HuH-7.5 (cell line): ENCODE measurements around the gene ECM2.
"Not testable (repeated sequence)": the region's sequence is repeated elsewhere in the genome, so short reads cannot be mapped to it uniquely, and the experiment has no call there.

ENCODE experiments used
- DNase-seq: peaks from one replicate; pipeline ENCODE4 v3.0.0; 2011; ENCODE audit warnings: low spot score

The ECM2 gene

DNA sequence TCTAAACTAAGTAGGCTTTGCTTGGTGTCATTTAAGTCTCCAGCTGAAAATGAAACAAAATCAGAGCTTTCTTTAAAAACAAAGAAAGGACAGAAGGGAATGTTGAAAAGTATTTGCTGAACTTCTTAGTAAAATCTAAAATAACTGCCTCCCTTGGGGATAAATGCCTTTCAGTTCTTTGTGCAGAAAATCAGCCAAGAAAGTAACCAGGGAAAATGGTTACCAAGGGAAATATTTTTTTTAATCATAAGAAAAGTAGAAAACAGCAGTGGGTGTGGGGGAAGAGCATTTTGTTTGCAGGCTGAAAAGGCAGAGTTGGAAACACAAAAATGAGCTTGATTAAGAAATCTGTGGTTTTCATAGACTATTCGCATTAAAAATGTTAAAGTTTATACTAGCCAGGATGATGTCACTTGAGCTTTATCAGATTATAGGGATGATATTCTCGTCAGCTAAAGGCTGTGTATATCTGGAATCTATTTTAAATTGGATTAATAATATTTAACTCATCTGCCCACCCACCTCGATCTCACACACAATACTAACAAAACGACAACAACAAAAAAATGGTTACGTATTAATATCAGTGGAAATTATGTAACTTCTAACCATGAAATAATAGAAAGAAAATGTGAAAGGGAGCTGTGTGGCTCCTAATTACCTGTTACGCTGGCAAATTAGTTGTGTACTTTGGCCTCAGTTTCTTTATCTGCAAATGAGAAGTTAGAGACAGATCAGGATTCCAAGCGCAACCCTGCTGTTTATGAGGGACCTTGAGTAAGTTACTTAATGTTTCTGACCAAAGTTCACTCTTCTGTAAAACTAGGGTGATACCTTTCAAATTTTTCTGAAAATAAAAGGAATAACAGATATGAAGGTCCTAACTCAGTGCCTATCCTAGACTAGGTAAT lies at the start of gene ECM2:
Gene ECM2 (minus strand): TSS at position 51 of the 911 bp plus-strand sequence. CDS start 13,124 bp downstream, outside the sequence.
- DNase-seq = no peak

DNA sequence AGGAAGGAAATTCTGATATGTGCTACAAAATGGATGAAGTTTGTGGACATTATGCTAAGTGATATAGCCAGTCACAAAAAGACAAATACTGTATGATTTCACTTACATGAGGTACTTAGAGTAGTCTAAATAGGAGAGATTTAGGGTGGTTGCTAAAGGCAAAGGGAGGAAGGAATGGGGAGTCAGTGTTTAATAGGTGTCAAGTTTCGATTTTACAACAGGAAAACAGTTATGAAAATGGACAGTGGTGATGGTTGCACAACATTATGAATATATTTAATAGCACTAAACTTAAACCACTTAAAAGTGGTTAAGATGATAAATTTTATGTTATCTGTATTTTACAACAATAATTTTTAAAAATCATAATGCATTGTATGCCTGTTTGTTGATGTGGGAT lies 40.4 kb upstream of the ECM2 start:
- DNase-seq = no peak

DNA sequence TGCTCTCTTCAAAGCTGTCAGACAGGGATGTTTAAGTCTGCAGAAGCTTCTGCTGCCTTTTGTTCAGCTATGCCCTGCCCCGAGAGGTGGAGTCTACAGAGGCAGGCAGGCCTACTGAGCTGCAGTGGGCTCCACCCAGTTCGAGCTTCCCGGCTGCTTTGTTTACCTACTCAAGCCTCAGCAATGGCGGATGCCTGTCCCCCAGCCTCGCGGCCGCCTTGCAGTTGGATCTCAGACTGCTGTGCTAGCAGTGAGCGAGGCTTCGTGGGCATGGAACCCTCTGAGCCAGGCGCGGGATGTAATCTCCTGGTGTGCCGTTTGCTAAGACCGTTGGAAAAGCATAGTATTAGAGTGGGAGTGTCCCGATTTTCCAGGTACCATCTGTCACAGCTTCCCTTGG lies 37.8 kb upstream of the ECM2 start:
- DNase-seq = not testable (repeated sequence)

DNA sequence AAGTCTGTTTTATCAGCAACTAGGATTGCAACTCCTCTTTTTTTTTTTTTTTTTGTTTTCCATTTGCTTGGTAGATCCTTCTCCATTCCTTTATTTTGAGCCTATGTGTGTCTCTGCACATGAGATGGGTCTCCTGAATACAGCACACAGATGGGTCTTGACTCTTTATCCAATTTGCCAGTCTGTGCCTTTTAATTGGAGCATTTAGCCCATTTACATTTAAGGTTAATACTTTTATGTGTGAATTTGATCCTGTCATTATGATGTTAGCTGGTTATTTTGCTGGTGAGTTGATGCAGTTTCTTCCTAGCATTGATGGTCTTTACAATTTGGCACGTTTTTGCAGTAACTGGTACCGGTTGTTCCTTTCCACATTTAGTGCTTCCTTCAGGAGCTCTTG lies 36.1 kb upstream of the ECM2 start:
- DNase-seq = not testable (repeated sequence)

DNA sequence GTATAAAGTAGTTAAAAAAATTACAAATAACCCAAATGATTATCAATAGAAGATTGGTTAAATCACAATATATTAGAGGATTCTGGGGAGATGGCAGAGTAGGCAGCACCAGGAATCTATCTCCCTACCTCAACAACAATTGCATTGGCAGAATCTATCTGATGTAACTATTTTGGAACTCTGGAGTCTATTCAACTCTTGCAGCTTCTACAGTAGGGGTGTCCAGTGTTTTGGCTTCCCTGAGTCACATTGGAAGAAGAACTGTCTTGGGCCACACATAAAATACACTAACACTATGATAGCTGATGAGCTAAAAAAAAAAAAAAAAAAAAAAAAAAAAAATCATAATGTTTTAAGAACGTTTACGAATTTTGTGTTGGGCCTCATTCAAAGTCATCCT lies 29.2 kb upstream of the ECM2 start:
- DNase-seq = no peak

DNA sequence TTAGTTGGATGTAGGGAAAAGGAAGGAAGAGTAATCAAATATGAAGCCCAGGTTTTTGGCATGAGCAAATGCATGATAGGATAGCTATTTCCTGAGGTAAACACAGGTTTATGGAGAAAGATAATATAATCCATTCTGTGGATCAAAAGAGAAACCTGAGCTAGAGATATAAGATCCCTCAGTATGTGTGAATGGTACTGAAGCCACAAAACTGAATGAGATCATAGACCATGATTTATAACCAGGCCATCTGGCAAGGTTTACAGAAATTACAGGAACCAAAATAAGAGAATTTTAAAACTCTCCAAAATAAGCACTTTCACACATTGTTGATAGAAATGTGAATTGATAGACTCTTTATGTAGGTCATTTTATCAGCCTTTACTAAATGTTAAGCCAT lies 28.7 kb upstream of the ECM2 start:
- no peak for DNase-seq

DNA sequence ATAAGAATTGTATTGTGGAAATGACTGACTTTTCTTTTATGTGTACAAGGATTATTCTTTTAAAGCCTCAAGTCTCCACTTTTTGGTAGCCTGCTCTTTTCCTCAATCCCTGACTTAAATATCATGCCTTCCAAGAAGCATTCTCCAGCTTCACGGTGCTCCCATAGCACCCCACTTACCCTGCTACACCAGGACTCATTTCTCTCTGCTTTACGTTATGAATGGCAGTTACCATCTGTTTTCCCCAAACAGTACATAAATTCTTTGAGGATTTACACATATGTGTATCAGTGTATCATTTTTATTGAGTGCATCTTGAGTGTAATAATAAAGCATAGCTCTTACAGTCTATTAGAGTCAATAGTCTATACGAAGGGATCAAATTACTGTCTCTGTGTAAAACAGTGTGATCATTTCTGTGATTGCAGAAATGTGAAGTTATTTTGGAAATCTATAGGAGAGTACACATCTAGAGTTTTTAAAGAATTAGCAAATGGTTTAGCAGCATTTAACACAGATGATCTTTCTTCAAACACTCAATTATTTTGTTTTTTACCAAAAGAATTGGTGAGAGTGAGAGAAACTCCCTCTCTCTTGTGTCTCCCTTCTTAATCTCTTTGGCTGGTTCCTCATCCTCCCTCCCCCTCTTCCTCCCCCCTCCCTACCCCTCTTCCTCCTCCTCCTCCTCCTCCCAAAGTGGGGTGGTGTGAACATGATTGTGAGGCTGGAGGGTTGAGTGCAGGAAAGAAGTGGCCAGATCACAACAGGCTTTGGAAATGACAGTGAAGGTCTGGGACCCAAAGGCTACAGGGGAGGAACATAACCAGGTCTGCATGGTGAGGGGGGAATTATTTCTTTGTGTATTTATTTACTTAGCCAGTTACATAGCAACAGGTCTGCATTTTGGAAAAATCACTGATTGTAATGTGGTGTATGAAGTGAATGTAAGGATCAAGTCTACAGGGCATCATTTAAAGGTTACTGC lies 27.6 kb upstream of the ECM2 start:
- DNase-seq = no peak

GRCh38 chr9:92562461-92562967 lies 26.7 kb upstream of the ECM2 start:
- DNase-seq = no peak

GRCh38 chr9:92561374-92562330 lies 25.9 kb upstream of the ECM2 start:
- no peak for DNase-seq

GRCh38 chr9:92558612-92559374 lies 23.0 kb upstream of the ECM2 start:
- DNase-seq = no peak

DNA sequence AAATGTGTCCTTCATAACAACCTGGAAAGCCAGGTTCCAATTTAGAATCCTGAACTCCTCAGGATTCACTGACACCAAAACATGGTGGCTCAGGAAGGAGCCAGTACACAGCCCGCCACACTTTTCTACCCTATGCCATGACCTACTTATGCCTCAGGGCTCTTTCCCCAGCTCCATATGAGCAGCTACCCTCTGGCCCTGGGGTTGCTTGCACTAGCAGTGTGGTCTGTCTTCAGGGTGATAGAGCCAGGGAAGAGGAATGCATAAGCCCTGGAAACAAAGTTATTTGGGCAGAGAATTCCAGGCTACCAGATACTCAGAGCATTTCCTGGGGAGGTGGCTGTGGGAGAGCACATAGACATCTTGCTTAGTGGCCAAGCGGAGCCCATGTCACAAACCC lies 15.0 kb upstream of the ECM2 start:
- no peak for DNase-seq

GRCh38 chr9:92547356-92547755 lies 11.6 kb upstream of the ECM2 start:
- no peak for DNase-seq

GRCh38 chr9:92545002-92545510 lies 9.3 kb upstream of the ECM2 start:
- DNase-seq = no peak

GRCh38 chr9:92543972-92544371 lies 8.2 kb upstream of the ECM2 start:
- no peak for DNase-seq

GRCh38 chr9:92538541-92538940 lies 2.8 kb upstream of the ECM2 start:
- DNase-seq = no peak

GRCh38 chr9:92534674-92535073 lies 1.1 kb downstream of the ECM2 start:
- DNase-seq = no peak

- no peak for DNase-seq
Observed at GRCh38 chr9:92534204-92534603, 1.6 kb downstream of the ECM2 start.

GRCh38 chr9:92530893-92531292 lies 4.9 kb downstream of the ECM2 start:
- no peak for DNase-seq

DNA sequence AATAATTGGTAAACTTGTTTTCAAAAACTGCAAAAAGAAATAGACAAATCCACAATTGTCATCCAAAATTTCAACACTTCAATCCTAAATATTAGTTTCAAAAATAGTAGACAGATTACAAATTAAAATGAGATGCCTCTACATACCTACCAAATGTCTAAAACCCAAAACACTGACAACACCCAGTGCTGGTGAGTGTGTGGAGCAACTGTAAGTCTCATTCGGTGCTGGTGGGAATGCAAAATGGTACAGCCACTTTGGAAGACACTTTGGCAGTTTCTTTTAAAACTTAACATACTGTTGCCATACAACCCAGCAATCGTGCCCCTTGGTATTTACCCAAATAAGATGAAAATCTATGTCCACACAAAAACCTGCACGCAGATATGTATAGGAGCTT lies 6.7 kb downstream of the ECM2 start:
- no peak for DNase-seq

DNA sequence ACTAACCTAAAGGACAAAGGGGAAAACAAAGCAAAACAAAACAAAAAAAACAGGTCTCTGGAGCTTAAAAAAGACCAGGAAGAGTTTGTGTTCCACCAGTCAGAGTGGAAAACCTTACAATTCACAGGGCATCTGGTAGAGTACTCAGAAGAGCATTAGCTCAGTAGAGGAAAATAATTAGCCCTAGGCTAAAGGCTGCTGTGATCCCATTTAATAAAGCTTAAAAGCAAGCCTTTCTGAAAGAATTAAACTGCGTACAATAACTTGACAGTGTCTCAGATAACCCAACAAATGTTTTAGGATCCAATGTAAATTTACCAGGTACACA lies 7.3 kb downstream of the ECM2 start:
- DNase-seq = no peak
